Ovary (tissue), 9 donors: ENCODE measurements around the gene MICOS13. TPM values are rescaled to one million over a fixed set of nuclear protein-coding genes. Genes with fewer than 3 reads are reported as not detected.

ENCODE experiments used
- DNase-seq, 5 donors: peaks; one replicate each; pipeline ENCODE4 v3.0.0-alpha.2; 2019 to 2020
- H3K27ac ChIP-seq, 2 donors: fragments of 200-600 bp; one replicate each; pipeline versions ENCODE4 v1.5.1 to v1.8.0; 2019 to 2022
- H3K27me3 ChIP-seq: fragments of 200-600 bp; one replicate; pipeline ENCODE4 v1.8.0; 2022
- H3K36me3 ChIP-seq: fragments of 200-600 bp; sonication (generic); one replicate; pipeline ENCODE4 v1.5.1; 2019
- H3K4me1 ChIP-seq: one replicate; pipeline ENCODE4 v1.8.1; 2013; ENCODE audit warnings: mild to moderate bottlenecking, moderate library complexity; ENCODE audit not compliant: insufficient read depth
- H3K4me3 ChIP-seq: fragments of 200-600 bp; sonication (generic); one replicate; pipeline ENCODE4 v1.5.1; 2017
- H3K9me3 ChIP-seq, 2 donors: fragments of 200-600 bp in 1 of 2; sonication (generic) in 1 of 2; one replicate each; pipeline versions ENCODE4 v1.5.1 to v1.8.1; 2013 to 2019; ENCODE audit warnings: mild to moderate bottlenecking in 1 of 2, moderate library complexity in 1 of 2
- EP300 ChIP-seq: sonication (generic); formaldehyde crosslinking; IDR thresholded peaks from one replicate; pipeline ENCODE4 v1.6.1; 2017; ENCODE audit warnings: antibody characterized with exemption
- POLR2A ChIP-seq: fragments of 450-650 bp; IDR thresholded peaks from one replicate; pipeline ENCODE4 v1.6.1; 2017; ENCODE audit warnings: antibody characterized with exemption, mild to moderate bottlenecking, moderate library complexity
- WGBS, 3 donors: extraction: QIAGEN DNeasy Blood & Tissue Kit in 1 of 3; methylation state at CpG; one replicate each; pipeline versions ENCODE4 v1.1.5 to v1.1.7; 2013 to 2017; 5-methylcytosine and 5-hydroxymethylcytosine counted together
- intact Hi-C, 4 donors: fragments of 100-400 bp; cut with DNase I; formaldehyde crosslinking; loops; one replicate each; pipeline versions ENCODE4 v1.11.0 to v1.15.1; 2022 to 2023
- polyA plus RNA-seq, 2 donors: library from polyadenylated mRNA; stranded (reverse); fragments of 200-250 nt in 1 of 2; fragments of 350-450 nt in 1 of 2; fragmentation: Illumina TruSeq in 1 of 2; extraction: RNeasy Lipid Tissue Mini Kit (QIAGEN cat#74804) in 1 of 2; gene quantifications; one replicate each; pipeline ENCODE4 v1.2.3, GENCODE V29; 2013 to 2014
- total RNA-seq, 7 donors: library from RNA; depleted of rRNA in 2 of 7; stranded (reverse); fragments of >200 nt in 2 of 7; fragmentation: NEBNext Ultra II Directional in 3 of 7; extraction: Animal tissue kit (Norgen Biotek cat#: 25700) in 3 of 7; gene quantifications; one replicate each; pipeline versions ENCODE4 v1.1.0 to v1.2.4, GENCODE V29; 2016 to 2023
- TF ChIP-seq, protein P1 (sequence below), 3 donors: fragments of 450-650 bp in 2 of 3; fragments of 200-600 bp in 1 of 3; IDR thresholded peaks; one replicate each; pipeline versions ENCODE4 v1.5.1 to v1.8.0; 2016 to 2022; ENCODE audit warnings: antibody characterized with exemption in 3 of 3, mild to moderate bottlenecking in 1 of 3
- donor health status: DM: no; HTN: no; CAD: no; lungs with moderate emphysema.
- donor health status: DM: no; HTN: no; CAD: no.
- donor health status: Bipolar disorder and iron deficiency.
- donor health status: DM: yes; HTN: yes; CAD: no.
- donor health status: DM: no; HTN: no; CAD: no.
- donor health status: DM: yes; HTN: yes; CAD: no.

MICOS13 gene
- total and polyA plus RNA-seq, 9 donors = 5.2 to 48.7 (median 44.2) TPM

DNA sequence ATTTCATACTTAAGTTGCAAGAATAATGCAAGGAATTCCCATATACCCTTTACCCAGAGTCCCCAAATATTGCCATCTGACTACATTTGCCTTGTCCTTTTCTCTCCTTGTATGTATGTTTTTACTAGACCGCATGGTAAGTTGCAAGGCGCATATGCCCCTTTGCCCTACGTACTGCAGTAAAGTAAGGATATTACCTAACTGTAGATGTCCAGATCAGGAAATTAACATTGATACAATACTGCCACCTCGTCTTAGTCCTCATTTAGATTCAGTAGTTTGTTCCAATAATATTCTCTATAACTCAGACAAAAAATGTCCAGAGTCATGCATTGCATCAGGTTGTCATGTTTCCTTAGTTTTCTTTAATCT, 48.1 kb downstream of the MICOS13 start:
- Histone ChIP-seq H3K9me3 (no peaks in the 10 kb centered on the region), H3K4me1 (peaks cover 20% of the 10 kb centered on the region), H3K36me3 (no peaks in the 10 kb centered on the region), H3K27ac (no peak overlapping the region), H3K4me3 (no peak overlapping the region), H3K27me3 (no peaks in the 10 kb centered on the region)
- intact Hi-C loops = no loop called here
- TF ChIP-seq POLR2A (no peak), EP300 (no peak)
- TF ChIP-seq, protein P1, sequence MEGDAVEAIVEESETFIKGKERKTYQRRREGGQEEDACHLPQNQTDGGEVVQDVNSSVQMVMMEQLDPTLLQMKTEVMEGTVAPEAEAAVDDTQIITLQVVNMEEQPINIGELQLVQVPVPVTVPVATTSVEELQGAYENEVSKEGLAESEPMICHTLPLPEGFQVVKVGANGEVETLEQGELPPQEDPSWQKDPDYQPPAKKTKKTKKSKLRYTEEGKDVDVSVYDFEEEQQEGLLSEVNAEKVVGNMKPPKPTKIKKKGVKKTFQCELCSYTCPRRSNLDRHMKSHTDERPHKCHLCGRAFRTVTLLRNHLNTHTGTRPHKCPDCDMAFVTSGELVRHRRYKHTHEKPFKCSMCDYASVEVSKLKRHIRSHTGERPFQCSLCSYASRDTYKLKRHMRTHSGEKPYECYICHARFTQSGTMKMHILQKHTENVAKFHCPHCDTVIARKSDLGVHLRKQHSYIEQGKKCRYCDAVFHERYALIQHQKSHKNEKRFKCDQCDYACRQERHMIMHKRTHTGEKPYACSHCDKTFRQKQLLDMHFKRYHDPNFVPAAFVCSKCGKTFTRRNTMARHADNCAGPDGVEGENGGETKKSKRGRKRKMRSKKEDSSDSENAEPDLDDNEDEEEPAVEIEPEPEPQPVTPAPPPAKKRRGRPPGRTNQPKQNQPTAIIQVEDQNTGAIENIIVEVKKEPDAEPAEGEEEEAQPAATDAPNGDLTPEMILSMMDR (IDR thresholded peaks at IDR 0.05) = no peak
- DNase-seq = no peak
- 74 to 76% (median 75%) methylated on average over 4 of the region's 4 CpGs for WGBS, 3 donors

DNA sequence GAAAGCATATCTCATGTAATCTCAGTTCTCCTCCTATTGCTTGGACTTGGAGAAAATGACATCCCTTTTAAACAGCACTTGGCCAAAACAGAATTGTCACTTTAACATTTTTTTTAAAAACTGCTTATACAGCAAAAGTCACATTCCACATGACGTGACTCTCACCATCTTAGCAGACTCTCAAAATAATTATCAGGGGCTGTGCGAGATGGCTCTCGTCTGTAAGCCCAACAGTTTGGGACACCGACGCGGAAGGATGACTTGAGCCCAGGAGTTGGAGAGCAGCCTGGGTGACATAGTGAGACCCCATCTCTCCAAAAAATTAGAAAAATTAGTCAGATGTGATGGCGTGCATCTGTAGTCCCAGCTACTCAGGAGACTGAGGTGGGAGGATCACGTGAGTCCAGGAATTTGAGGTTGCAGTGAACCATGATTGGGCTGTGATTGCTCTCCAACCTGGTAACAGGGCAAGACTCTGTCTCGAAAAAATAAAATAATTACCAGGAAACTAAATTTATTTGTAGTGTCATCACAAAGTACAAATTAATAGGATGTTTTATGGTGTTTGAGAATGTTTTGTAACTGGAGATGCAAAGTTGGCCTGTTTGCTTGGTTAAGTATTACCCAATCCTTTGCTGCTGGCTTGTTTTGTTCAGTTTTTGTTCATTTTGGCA, 48.6 kb downstream of the MICOS13 start:
- no peaks in the 10 kb centered on the region for H3K36me3 ChIP-seq
- no peak for DNase-seq

DNA sequence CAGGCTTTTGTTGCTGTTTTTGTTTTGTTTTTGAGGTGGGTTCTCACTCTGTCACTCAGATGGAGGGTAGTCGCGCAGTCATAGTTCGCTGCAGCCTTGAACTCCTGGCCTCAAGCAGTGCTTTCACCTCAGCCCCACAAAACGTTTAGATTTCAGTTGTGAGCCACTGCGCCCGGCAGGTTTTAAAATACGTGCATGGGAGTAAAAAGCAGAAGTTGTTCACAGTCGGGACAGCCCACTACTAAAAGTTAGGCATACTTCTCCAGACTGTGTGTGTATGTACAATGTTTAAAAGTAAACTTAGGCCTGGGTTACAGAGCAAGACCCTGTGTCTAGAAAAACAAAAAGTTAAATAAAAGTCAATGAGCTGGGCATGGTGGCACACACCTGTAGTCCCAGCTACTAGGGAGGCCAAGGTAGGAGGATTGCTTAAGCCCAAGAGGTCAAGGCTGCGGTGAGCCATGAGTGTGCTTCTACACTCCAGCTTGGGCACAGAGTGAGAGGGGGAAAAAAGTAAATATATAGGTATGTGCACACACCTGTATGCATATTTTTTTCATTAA, 51.3 kb downstream of the MICOS13 start:
- TF ChIP-seq, protein P1 (IDR thresholded peaks at IDR 0.05) = no peak
- TF ChIP-seq EP300 = no peak
- TF ChIP-seq POLR2A = no peak
- WGBS, 3 donors = 47 to 68% (median 52%) methylated on average over 9 of the region's 9 CpGs
- no peak overlapping the region for H3K27ac ChIP-seq
- H3K36me3 ChIP-seq = no peaks in the 10 kb centered on the region
- no peaks in the 10 kb centered on the region for H3K9me3 ChIP-seq
- no peaks in the 10 kb centered on the region for H3K27me3 ChIP-seq
- no peak overlapping the region for H3K4me3 ChIP-seq
- DNase-seq = no peak
- H3K4me1 ChIP-seq = peaks cover 27% of the 10 kb centered on the region
- intact Hi-C loops = loop anchor here in 2 of 4 donors (5.0 to 10.0 kb wide), 2 partner anchors 48 to 56 kb away; partner anchors contain the start of genes HSD11B1L (in 1 of the 2) and MICOS13 (in 1 of the 2)

More for the DNA sequence above, 48.6 kb downstream of the MICOS13 start:
- H3K27me3 ChIP-seq = no peaks in the 10 kb centered on the region
- peak overlapping the region; percentile 3 for H3K4me3 ChIP-seq
- H3K4me1 ChIP-seq = peaks cover 20% of the 10 kb centered on the region
- TF ChIP-seq POLR2A = no peak
- no peak for TF ChIP-seq EP300
- TF ChIP-seq, protein P1 (IDR thresholded peaks at IDR 0.05) = no peak
- intact Hi-C loops = no loop called here
- WGBS, 3 donors = 56 to 68% (median 68%) methylated on average over 9 of the region's 9 CpGs
- no peaks in the 10 kb centered on the region for H3K9me3 ChIP-seq
- no peak overlapping the region for H3K27ac ChIP-seq

DNA sequence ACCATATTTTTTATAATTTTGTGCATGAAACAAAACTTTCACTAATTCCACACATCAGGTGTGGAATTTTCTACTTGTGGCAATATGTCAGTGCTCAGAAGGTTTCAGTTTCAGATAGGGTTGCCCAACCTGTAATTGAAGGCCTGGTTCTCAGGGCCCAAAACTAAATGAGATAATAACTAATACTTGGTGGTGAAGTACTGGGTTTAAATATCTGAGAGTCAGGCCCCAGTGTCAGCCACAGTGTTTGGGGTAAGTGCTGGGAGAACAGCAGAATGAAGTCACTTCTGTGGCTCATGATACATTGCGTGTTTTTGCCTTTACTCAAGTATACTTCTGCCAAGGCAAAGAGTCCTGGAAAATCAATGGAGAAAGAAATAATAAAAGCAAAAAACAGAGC, 51.9 kb downstream of the MICOS13 start:
- Histone ChIP-seq H3K4me1 (peaks cover 27% of the 10 kb centered on the region), H3K27me3 (no peaks in the 10 kb centered on the region), H3K36me3 (no peaks in the 10 kb centered on the region), H3K9me3 (no peaks in the 10 kb centered on the region), H3K4me3 (no peak overlapping the region), H3K27ac (no peak overlapping the region)
- DNase-seq = no peak
- intact Hi-C loops = loop anchor here in 2 of 4 donors (5.0 to 10.0 kb wide), 2 partner anchors 49 to 56 kb away; partner anchors contain the start of genes HSD11B1L (in 1 of the 2) and MICOS13 (in 1 of the 2)
- TF ChIP-seq, protein P1 (IDR thresholded peaks at IDR 0.05) = no peak
- TF ChIP-seq POLR2A (no peak), EP300 (no peak)
- WGBS, 3 donors = 45 to 67% (median 64%) methylated on average over 1 of the region's 1 CpG

Other genes starting within 250 kb of the MICOS13 start
- not detected for gene ZNRF4, start 225.1 kb downstream of the MICOS13 start, total RNA-seq
- not detected for gene ZNRF4, start 225.1 kb downstream of the MICOS13 start, polyA plus RNA-seq
- gene TINCR, start 112.6 kb downstream of the MICOS13 start, total RNA-seq = 1 to 10 TPM in 2 of 7 donors, under 1 TPM in 5; 0.11 to 3.4 (median 0.48) TPM
- under 1 TPM; 0.18 to 0.35 TPM for gene TINCR, start 112.6 kb downstream of the MICOS13 start, polyA plus RNA-seq
- gene SAFB2, start 57.7 kb downstream of the MICOS13 start, total RNA-seq = 100 to 1,000 TPM in 5 of 7 donors, 10 to 100 TPM in 2; 51.3 to 173 (median 109) TPM
- 100 to 1,000 TPM in 1 of 2 donors, 10 to 100 TPM in 1; 74.5 to 107 TPM for gene SAFB2, start 57.7 kb downstream of the MICOS13 start, polyA plus RNA-seq
- 100 to 1,000 TPM in 1 of 7 donors, 10 to 100 TPM in 6; 66.9 to 108 (median 88.7) TPM for gene SAFB, start 57.4 kb downstream of the MICOS13 start, total RNA-seq
- 10 to 100 TPM; 64.1 to 72.5 TPM for gene SAFB, start 57.4 kb downstream of the MICOS13 start, polyA plus RNA-seq
- gene HSD11B1L, start 511 bp upstream of the MICOS13 start, total RNA-seq = 10 to 100 TPM in 2 of 7 donors, 1 to 10 TPM in 5; 3.1 to 20.7 (median 8.5) TPM
- 10 to 100 TPM in 1 of 2 donors, 1 to 10 TPM in 1; 3.5 to 10.6 TPM for gene HSD11B1L, start 511 bp upstream of the MICOS13 start, polyA plus RNA-seq
- gene RPL36, start 9.8 kb upstream of the MICOS13 start, total RNA-seq = 1,000 to 10,000 TPM; 1,413 to 2,353 (median 1,897) TPM
- 1,000 to 10,000 TPM in 1 of 2 donors, 100 to 1,000 TPM in 1; 318 to 2,904 TPM for gene RPL36, start 9.8 kb upstream of the MICOS13 start, polyA plus RNA-seq
- gene LONP1, start 39.6 kb upstream of the MICOS13 start, total RNA-seq = 10 to 100 TPM; 33.9 to 77.2 (median 56.1) TPM
- gene LONP1, start 39.6 kb upstream of the MICOS13 start, polyA plus RNA-seq = 10 to 100 TPM; 25.5 to 36.5 TPM
- gene CATSPERD, start 40.1 kb upstream of the MICOS13 start, total RNA-seq = 1 to 10 TPM in 1 of 7 donors, under 1 TPM in 1, not detected in 5; 0.67 to 4.5 TPM
- gene CATSPERD, start 40.1 kb upstream of the MICOS13 start, polyA plus RNA-seq = not detected
- gene PRR22, start 104.2 kb upstream of the MICOS13 start, total RNA-seq = 1 to 10 TPM in 5 of 7 donors, under 1 TPM in 2; 0.24 to 3.8 (median 2.3) TPM
- gene PRR22, start 104.2 kb upstream of the MICOS13 start, polyA plus RNA-seq = 1 to 10 TPM in 1 of 2 donors, not detected in 1; 1.6 TPM
- 10 to 100 TPM; 29.3 to 50.1 (median 39.9) TPM for gene DUS3L, start 110.6 kb upstream of the MICOS13 start, total RNA-seq
- gene DUS3L, start 110.6 kb upstream of the MICOS13 start, polyA plus RNA-seq = 10 to 100 TPM in 1 of 2 donors, 1 to 10 TPM in 1; 1.2 to 39.7 TPM
- 1 to 10 TPM in 2 of 7 donors, under 1 TPM in 2, not detected in 3; 0.38 to 2.8 (median 1.3) TPM for gene NRTN, start 124.6 kb upstream of the MICOS13 start, total RNA-seq
- under 1 TPM in 1 of 2 donors, not detected in 1; 0.11 TPM for gene NRTN, start 124.6 kb upstream of the MICOS13 start, polyA plus RNA-seq
- gene FUT6, start 159.2 kb upstream of the MICOS13 start, total RNA-seq = 1 to 10 TPM in 1 of 7 donors, under 1 TPM in 3, not detected in 3; 0.11 to 2.6 (median 0.38) TPM
- gene FUT6, start 159.2 kb upstream of the MICOS13 start, polyA plus RNA-seq = not detected
- gene FUT3, start 170.9 kb upstream of the MICOS13 start, total RNA-seq = 1 to 10 TPM in 1 of 7 donors, under 1 TPM in 4, not detected in 2; 0.11 to 1.8 (median 0.18) TPM
- under 1 TPM in 1 of 2 donors, not detected in 1; 0.04 TPM for gene FUT3, start 170.9 kb upstream of the MICOS13 start, polyA plus RNA-seq
- under 1 TPM in 3 of 7 donors, not detected in 4; 0.15 to 0.23 (median 0.22) TPM for gene FUT5, start 190.0 kb upstream of the MICOS13 start, total RNA-seq
- not detected for gene FUT5, start 190.0 kb upstream of the MICOS13 start, polyA plus RNA-seq
- gene NDUFA11, start 223.3 kb upstream of the MICOS13 start, total RNA-seq = 100 to 1,000 TPM; 169 to 352 (median 203) TPM
- 100 to 1,000 TPM in 1 of 2 donors, 1 to 10 TPM in 1; 3.9 to 315 TPM for gene NDUFA11, start 223.3 kb upstream of the MICOS13 start, polyA plus RNA-seq
- 1 to 10 TPM; 5.0 to 8.5 (median 7.0) TPM for gene VMAC, start 224.4 kb upstream of the MICOS13 start, total RNA-seq
- gene VMAC, start 224.4 kb upstream of the MICOS13 start, polyA plus RNA-seq = 1 to 10 TPM; 3.4 to 6.4 TPM
- 100 to 1,000 TPM in 1 of 7 donors, 10 to 100 TPM in 5, 1 to 10 TPM in 1; 7.0 to 313 (median 35.8) TPM for gene CAPS, start 233.7 kb upstream of the MICOS13 start, total RNA-seq
- 10 to 100 TPM in 1 of 2 donors, 1 to 10 TPM in 1; 1.7 to 12.4 TPM for gene CAPS, start 233.7 kb upstream of the MICOS13 start, polyA plus RNA-seq